HUDEP-2 (cell line): ENCODE data around the gene CLEC2L.
"Not testable (repeated sequence)": the region's sequence is repeated elsewhere in the genome, so short reads cannot be mapped to it uniquely, and the experiment has no call there.

Source experiments
- DNase-seq, 76 experiments: peaks; one replicate each; lab custom pipeline; 2025; ENCODE audit not compliant: unreplicated experiment in 76 of 76; lab: John Stamatoyannopoulos, UW

The CLEC2L gene

GRCh38 chr7:139548302-139549028 lies 25.0 kb downstream of the CLEC2L start:
- no peak for DNase-seq

- not testable (repeated sequence) for DNase-seq
These were observed 30.7 kb downstream of the CLEC2L start for GRCh38 chr7:139553991-139554700.

DNA sequence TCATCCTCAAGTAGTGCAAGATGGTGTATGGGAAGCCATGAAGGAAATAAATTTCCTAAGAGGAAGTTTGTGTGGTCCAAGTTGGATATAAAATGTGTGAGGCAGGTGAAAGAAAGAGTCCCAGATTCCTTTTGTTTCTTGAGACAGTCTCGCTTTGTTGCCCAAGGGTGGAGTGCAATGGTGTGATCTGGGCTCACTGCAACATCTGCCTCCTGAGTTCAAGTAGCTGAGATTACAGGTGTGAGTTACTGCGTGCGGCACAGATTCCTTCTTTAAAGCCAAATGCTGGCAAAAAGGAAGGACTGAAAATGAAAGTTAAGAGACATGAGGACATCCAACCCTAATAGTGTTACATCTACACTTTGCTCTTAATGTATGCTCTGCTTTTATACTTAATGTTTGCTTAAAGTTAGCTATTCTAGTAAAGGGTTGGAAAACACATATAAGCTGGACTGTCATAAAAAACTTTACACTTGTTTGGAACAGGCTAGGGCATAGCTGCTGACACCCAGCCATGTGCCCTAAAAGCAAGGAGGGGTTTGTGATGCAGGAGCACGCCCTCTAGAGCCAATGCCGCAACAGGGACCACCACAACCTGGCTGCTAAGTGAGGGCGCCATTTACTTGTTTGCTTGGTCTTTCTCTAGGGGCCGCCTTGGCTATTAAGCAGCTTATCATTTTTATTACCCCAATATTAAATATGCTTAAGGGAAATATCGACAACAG lies 34.5 kb downstream of the CLEC2L start:
- no peak for DNase-seq

DNA sequence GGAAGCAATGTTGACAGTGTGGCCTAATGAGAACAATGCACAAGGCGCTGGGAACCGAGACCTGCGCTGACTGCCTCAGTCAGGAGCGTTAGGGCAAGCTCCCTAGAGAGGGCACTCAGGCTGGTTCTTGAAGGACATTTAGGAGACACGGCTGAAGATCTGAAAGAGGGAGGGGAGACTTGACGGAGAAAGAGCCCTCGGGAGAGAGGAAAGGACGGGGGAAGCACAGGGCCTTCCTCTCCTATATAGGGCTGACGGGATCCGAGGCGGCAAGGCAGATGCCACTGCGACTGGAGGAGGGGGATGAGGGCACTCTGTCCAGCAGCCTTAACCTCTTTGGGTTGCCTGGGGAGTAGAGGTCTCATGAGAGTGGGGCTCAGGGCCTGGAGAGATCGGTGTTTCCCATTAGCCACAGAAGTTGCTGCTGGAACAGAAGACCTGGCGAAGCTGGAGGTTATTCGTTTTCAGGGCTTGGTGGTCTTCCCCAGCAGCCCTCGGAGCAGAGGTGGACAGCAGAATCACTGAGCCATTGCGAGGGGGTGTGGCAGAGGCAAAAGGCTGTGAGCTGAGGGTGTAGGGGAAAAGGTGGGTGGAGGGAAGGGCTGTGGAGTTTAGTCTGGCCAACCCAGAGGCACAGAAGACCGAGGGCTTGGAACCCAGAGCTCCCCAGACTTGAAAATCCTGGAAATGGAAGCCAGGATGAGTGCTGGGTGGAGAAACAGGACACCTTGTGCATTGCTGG lies 36.0 kb downstream of the CLEC2L start:
- no peak for DNase-seq

DNA sequence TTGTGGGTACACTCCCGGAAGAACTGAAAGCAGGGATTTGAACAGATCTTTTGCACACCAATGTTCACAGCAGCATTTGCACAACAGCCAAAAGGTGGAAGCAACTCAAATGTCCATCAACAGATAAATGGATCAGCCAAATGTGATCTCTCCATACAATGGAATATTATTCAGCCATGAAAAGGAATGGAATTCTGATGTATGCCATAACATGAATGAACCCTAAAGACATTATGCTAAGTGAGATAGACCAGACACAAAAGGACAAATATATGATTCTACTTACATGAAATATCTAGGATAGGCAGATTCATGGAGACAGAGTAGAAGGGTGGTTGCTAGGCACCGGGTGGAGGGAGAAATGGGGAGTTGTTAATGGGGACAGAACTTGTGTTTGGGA lies 36.7 kb downstream of the CLEC2L start:
- DNase-seq, result no peak

DNA sequence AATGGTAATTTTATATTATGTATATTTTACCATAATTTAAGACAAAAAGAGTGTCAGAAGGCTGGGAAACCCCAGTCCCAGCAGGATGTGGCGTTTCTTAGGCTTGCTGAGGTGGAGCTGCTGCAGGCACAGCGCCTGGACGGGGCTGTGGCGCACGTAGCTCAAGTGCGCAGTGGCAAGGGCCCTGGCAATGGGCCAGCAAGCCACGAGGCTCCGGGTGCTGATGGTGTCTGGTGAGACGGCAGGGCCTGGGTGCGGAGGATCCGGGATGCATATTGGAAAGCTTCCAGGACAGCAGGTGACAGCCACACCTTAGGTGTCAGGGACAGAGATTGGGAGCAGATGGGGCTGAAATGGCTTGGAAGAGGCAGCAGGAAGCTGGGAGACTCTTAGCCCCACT lies 37.2 kb downstream of the CLEC2L start:
- no peak for DNase-seq

DNA sequence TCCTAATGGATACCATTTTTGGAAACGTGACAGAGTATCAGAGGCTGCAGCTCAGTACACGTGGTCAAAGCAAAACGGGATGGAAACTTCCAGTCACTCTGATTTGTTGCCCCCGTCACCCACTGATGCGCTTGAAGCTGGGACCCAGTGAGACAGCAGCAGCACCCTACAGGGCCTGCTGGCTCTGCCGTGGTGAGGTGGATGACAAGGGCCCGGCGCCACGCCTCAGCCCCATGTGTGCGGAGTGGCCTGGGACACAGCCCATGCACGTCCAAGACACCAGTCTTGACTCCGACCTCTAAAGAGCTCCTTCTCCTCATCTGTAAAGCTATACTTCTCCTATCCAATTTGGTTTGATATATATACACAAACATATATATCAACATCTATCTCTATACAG lies 39.0 kb downstream of the CLEC2L start:
- no peak for DNase-seq

GRCh38 chr7:139562961-139563565 lies 39.6 kb downstream of the CLEC2L start:
- no peak for DNase-seq

DNA sequence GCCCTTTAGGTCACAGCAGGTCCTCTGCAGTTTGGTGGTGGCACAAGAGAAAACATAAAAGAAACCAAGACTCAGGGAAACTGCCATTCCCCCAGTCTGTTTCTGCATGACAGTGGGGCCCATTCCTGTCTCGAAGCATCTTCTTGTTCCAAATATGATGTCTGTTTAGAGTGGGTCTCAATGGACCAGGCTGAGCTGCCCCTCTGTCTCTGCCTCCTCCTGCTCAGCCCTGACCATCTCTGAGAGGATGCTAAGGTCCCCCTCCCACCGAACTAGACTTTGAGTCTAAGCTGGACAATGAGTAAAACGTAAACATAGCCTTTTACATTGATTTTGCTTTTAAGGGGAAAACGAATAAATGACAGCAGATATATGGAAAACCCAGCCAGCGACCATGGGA lies 40.4 kb downstream of the CLEC2L start:
- DNase-seq, result no peak

GRCh38 chr7:139566075-139566474 lies 42.6 kb downstream of the CLEC2L start:
- no peak for DNase-seq

DNA sequence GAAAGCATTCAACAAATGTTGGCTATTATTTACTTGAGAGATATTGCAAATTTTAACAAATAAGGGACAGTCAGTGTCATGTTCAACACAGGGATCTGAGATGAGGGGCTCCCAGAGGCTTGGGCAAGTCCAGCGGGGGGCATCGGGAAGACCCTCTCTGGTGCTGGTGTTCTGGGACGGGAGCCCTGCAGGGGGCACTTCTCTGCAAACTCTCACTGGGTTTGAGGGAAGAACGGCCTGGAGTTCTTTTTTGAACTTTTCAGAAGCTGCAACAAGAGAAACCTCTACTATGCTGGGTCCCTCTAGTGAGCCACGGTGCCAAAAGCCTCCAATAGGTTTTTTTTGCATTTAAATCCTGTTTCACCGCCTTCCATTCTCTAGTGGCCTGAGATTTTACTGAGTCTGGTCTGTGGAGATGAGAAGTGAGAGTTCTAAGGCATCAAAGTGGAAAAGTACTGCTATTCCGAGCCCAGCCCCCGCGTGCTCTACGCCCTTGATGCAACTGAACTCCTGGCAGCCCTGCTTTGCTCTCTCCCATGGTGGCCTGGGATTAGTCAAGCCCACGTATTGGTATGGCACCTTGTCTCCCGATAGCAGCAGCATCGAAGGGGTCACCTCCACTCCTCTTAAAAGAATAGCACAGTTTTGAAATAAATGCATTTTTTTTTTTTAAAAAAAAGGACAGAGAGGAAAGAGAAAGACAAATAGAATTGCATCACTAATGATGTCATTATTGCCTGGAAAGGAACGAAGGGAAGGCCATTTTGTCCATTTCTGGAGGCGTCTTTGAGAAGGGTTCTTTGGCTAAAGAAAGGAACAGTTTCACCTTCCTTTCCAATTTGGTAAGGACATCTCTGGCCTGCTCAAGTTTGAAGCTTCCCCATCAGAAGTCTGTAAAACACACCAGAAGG lies 43.5 kb downstream of the CLEC2L start:
- no peak for DNase-seq

- DNase-seq, result no peak
These were observed 44.3 kb downstream of the CLEC2L start for GRCh38 chr7:139567647-139568345.

DNA sequence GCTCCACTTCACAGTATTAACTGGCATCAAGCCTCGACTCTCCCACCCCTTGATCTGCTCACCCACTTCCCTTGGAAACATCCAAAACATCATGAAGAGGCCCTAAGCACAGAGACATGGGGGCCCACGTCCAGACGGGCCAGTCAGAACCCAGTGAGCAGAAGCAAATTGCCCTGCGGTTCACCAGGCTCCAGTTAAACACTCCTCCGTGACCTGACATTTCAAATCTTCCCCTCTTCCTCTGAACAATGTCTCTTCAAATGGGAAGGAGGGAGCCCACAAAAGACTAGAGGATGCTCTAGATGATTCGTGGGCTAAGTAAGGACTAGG lies 44.8 kb downstream of the CLEC2L start:
- DNase-seq, result no peak

- DNase-seq, result no peak
These were observed 45.5 kb downstream of the CLEC2L start for GRCh38 chr7:139568813-139569490.

- no peak for DNase-seq
These were observed 46.6 kb downstream of the CLEC2L start for GRCh38 chr7:139570119-139570518.

GRCh38 chr7:139570626-139571025 lies 47.1 kb downstream of the CLEC2L start:
- no peak for DNase-seq

DNA sequence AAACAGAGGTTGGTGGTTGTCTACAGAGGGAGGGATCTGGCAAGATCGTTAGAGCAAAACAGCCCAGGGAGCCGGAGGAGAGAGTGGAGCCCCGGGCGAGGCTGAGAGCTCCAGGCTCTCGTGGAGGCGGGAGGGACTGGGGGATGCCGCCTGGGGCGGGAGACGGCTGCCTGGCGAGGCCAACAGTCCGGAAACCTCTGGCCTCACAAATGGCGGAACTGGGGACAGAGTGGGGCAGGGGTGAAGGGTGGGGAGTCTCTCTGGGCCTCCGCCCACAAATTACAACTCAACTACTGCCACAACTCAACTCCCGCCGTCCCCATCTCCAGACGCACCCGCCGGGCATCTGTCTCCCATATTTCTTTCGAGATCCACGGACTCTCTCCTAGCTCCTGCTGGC lies 47.7 kb downstream of the CLEC2L start:
- DNase-seq, result no peak

DNA sequence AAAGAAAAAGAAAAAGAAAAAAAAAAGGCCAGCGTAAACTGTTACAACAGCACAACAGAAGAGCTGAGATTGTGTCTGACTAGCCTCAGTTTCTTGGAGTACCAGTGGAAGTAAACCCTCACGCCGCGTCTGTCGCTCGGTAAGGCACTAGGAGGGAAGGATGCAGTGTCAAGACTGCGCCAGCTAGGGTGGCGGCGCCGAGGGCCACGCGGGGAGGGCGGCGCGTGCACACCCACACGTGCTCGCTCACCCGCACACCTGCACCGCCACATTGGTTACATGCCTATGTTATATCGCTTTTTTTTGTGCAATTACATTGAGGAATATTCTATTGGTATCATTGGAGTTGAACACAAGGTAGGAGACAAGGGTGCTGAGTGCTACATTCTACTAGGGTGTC lies 48.2 kb downstream of the CLEC2L start:
- DNase-seq, result no peak

DNA sequence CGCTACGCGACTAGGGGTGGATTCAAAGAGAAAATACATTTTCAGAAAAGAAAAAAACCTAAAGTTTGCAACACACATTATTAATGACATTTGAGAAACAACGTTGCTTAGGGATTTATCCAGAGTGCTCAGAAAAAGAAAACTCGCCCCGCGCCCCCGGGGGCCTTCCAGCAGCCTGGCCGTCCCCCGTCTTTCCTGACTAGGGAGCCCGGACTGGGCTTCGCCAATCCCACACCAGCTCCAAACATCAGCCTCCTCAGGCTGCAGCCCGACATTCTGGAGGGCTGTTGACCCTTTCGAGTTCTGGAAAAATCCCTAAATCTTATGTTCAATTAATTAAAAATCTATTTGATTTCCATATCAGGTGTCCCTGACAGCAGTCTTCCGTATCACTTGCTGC lies 48.6 kb downstream of the CLEC2L start:
- DNase-seq, result no peak
